Testis (tissue), 5 donors: ENCODE measurements around the gene KNG1. TPM values are rescaled to one million over a fixed set of nuclear protein-coding genes. Genes with fewer than 3 reads are reported as not detected.

ENCODE experiments used
- DNase-seq: peaks from one replicate; pipeline ENCODE4 v3.0.0-alpha.2; 2019
- H3K27ac ChIP-seq, 2 donors: fragments of 200-600 bp; sonication (generic); one replicate each; pipeline ENCODE4 v1.5.1; 2019
- H3K27me3 ChIP-seq: fragments of 200-600 bp; sonication (generic); one replicate; pipeline ENCODE4 v1.5.1; 2019
- H3K36me3 ChIP-seq: fragments of 200-600 bp; sonication (generic); one replicate; pipeline ENCODE4 v1.5.1; 2017; ENCODE audit warnings: low read depth; ENCODE audit errors: missing control alignments
- H3K4me1 ChIP-seq: fragments of 200-600 bp; sonication (generic); one replicate; pipeline ENCODE4 v1.5.1; 2019
- H3K4me3 ChIP-seq, 2 donors: fragments of 200-600 bp; sonication (generic); one replicate each; pipeline ENCODE4 v1.5.1; 2017 to 2019
- H3K9me3 ChIP-seq: fragments of 200-600 bp; sonication (generic); one replicate; pipeline ENCODE4 v1.5.1; 2017
- CTCF ChIP-seq, 3 experiments: fragments of 450-650 bp in 2 of 3; fragments of 200-600 bp in 1 of 3; sonication (generic) in 1 of 3; IDR thresholded peaks; one replicate each; pipeline ENCODE4 v1.5.1; 2016 to 2019; ENCODE audit warnings: antibody characterized with exemption in 3 of 3, mild to moderate bottlenecking in 2 of 3, moderate library complexity in 1 of 3
- POLR2A ChIP-seq: fragments of 450-650 bp; IDR thresholded peaks from one replicate; pipeline ENCODE4 v1.6.1; 2017; ENCODE audit warnings: antibody characterized with exemption, mild to moderate bottlenecking, moderate library complexity
- WGBS, 2 donors: methylation state at CpG; one replicate each; pipeline ENCODE4 v1.1.5; 2018; 5-methylcytosine and 5-hydroxymethylcytosine counted together
- intact Hi-C: fragments of 100-400 bp; cut with DNase I; formaldehyde crosslinking; loops from one replicate; pipeline ENCODE4 v1.15.1; 2023; ENCODE audit warnings: low total_unique reads
- long read RNA-seq, 2 donors: transcript quantifications; one replicate each; lab custom pipeline, GENCODE V29; 2026
- polyA plus RNA-seq: library from polyadenylated mRNA; stranded (reverse); fragments of 350-450 nt; fragmentation: Illumina TruSeq; extraction: RNeasy Lipid Tissue Mini Kit (QIAGEN cat#74804); gene quantifications from one replicate; pipeline ENCODE4 v1.2.3, GENCODE V29; 2014; ENCODE audit warnings: low read depth, low replicate concordance; ENCODE audit not compliant: insufficient read depth
- total RNA-seq, 2 donors: library from RNA; depleted of rRNA; stranded (reverse); fragments of >200 nt; gene quantifications; one replicate each; pipeline ENCODE4 v1.2.3, GENCODE V29; 2016

KNG1 gene
- total RNA-seq (under 1 TPM; 0.31 to 0.43 TPM), polyA plus RNA-seq (0.34 TPM)
- long read RNA-seq, donor 1: 0 reads
- long read RNA-seq, donor 2: 0 reads

- no peaks in the 10 kb centered on the region for H3K4me1 ChIP-seq
- H3K9me3 ChIP-seq: no peaks in the 10 kb centered on the region
- H3K4me3 ChIP-seq: no peak within 1 kb of the TSS
- no peak within 1 kb of the TSS for H3K27ac ChIP-seq
- intact Hi-C loops: no loop called here
- H3K36me3 ChIP-seq: no peaks in the 10 kb centered on the region
- H3K27me3 ChIP-seq: no peaks in the 10 kb centered on the region
- 48 to 49% methylated on average over 3 of the region's 3 CpGs for WGBS, 2 donors
- no peak for DNase-seq
- TF ChIP-seq POLR2A (no peak), CTCF (IDR thresholded peaks at IDR 0.05) (no peak)
These were observed at the start of gene KNG1 for GRCh38 chr3:186717039-186717457. TSS of gene KNG1 (plus strand) at chr3:186717359. CDS start at chr3:186717543, 184 bp downstream.

GRCh38 chr3:186668426-186668825, 48.7 kb upstream of the KNG1 start:
- DNase-seq: no peak
- no peak overlapping the region for H3K4me3 ChIP-seq
- intact Hi-C loops: no loop called here
- 67 to 69% methylated on average over 6 of the region's 6 CpGs for WGBS, 2 donors
- no peaks in the 10 kb centered on the region for H3K27me3 ChIP-seq
- no peaks in the 10 kb centered on the region for H3K9me3 ChIP-seq
- no peaks in the 10 kb centered on the region for H3K36me3 ChIP-seq
- TF ChIP-seq POLR2A (no peak), CTCF (IDR thresholded peaks at IDR 0.05) (no peak)
- H3K27ac ChIP-seq: no peak overlapping the region
- no peaks in the 10 kb centered on the region for H3K4me1 ChIP-seq

- Histone ChIP-seq H3K9me3 (no peaks in the 10 kb centered on the region), H3K4me1 (no peaks in the 10 kb centered on the region), H3K4me3 (no peak overlapping the region), H3K27me3 (no peaks in the 10 kb centered on the region), H3K36me3 (no peaks in the 10 kb centered on the region), H3K27ac (no peak overlapping the region)
- TF ChIP-seq POLR2A (no peak), CTCF (IDR thresholded peaks at IDR 0.05) (no peak)
- 89 to 92% methylated on average over 2 of the region's 2 CpGs for WGBS, 2 donors
- intact Hi-C loops: no loop called here
- DNase-seq: no peak
These were observed 47.6 kb upstream of the KNG1 start for GRCh38 chr3:186669378-186670084.

GRCh38 chr3:186670155-186670554, 47.0 kb upstream of the KNG1 start:
- intact Hi-C loops: no loop called here
- H3K9me3 ChIP-seq: no peaks in the 10 kb centered on the region
- DNase-seq: no peak
- TF ChIP-seq CTCF (IDR thresholded peaks at IDR 0.05) (no peak), POLR2A (no peak)
- no peaks in the 10 kb centered on the region for H3K27me3 ChIP-seq
- no peaks in the 10 kb centered on the region for H3K4me1 ChIP-seq
- H3K27ac ChIP-seq: no peak overlapping the region
- H3K4me3 ChIP-seq: no peak overlapping the region
- no peaks in the 10 kb centered on the region for H3K36me3 ChIP-seq

GRCh38 chr3:186671051-186671450, 46.1 kb upstream of the KNG1 start:
- Histone ChIP-seq H3K4me3 (no peak overlapping the region), H3K36me3 (no peaks in the 10 kb centered on the region), H3K27me3 (no peaks in the 10 kb centered on the region), H3K27ac (no peak overlapping the region), H3K4me1 (no peaks in the 10 kb centered on the region), H3K9me3 (no peaks in the 10 kb centered on the region)
- WGBS, 2 donors: 85 to 93% methylated on average over 3 of the region's 3 CpGs
- intact Hi-C loops: no loop called here
- no peak for TF ChIP-seq POLR2A
- TF ChIP-seq CTCF (IDR thresholded peaks at IDR 0.05): no peak
- DNase-seq: no peak
